ENCODE data around the gene MSH3. TPM values are rescaled to one million over a fixed set of nuclear protein-coding genes. Genes with fewer than 3 reads are reported as not detected.

Gene MSH3
- total RNA-seq: 9.4 and 12.3 TPM in 2 replicates

GRCh38 chr5:80654391-80655230, at the start of gene MSH3, which contains the start of gene DHFR:
Gene MSH3 (plus strand): TSS chr5:80654652. CDS start chr5:80654728, 76 bp downstream.
Gene DHFR (minus strand): TSS chr5:80654983. CDS start chr5:80654489, 494 bp downstream.

Other genes with a start within 250 kb of the MSH3 start
- gene ZFYVE16, start 246.6 kb upstream of the MSH3 start, total RNA-seq: 10.2 and 11.9 TPM in 2 replicates
- 0.35 and 2.5 TPM in 2 replicates for gene FAM151B, start 166.6 kb upstream of the MSH3 start, total RNA-seq
- not detected in 2 replicates for gene ANKRD34B, start 84.4 kb upstream of the MSH3 start, total RNA-seq
- 29.9 and 36.0 TPM in 2 replicates for gene DHFR, start 331 bp downstream of the MSH3 start, total RNA-seq